ENCODE data around the gene TMEM62.
"Not testable (repeated sequence)": the region's sequence is repeated elsewhere in the genome, so short reads cannot be mapped to it uniquely, and the experiment has no call there.

Gene TMEM62

GRCh38 chr15:43121863-43122262 lies 11.5 kb upstream of the TMEM62 start:
- no peak for DNase-seq (ENCODE audit: low read depth, low spot score)

- no peak for DNase-seq (ENCODE audit: low read depth, low spot score)
Observed at GRCh38 chr15:43125100-43125661, 8.2 kb upstream of the TMEM62 start.

GRCh38 chr15:43126356-43126755 lies 7.0 kb upstream of the TMEM62 start:
- DNase-seq (ENCODE audit: low read depth, low spot score) = no peak

DNA sequence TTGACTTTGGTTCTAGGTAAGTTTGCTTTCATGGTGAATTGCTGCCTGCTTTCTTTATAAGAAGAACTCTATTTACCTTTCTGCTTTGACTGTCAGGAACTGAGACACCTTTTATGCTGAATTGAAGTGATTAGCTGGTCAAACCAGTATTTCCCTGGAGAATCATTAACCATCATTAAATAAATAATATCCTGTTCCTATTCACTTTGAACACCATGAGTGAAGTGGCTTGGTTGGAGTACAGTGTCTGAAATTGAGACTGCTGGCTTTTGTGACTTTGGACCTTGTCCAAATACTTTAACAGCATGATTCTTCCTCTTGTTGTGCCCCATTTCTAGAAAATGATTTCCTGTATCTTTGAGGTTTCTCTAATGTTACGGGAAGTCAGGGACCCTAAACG lies 5.6 kb upstream of the TMEM62 start:
- no peak for DNase-seq (ENCODE audit: low read depth, low spot score)

DNA sequence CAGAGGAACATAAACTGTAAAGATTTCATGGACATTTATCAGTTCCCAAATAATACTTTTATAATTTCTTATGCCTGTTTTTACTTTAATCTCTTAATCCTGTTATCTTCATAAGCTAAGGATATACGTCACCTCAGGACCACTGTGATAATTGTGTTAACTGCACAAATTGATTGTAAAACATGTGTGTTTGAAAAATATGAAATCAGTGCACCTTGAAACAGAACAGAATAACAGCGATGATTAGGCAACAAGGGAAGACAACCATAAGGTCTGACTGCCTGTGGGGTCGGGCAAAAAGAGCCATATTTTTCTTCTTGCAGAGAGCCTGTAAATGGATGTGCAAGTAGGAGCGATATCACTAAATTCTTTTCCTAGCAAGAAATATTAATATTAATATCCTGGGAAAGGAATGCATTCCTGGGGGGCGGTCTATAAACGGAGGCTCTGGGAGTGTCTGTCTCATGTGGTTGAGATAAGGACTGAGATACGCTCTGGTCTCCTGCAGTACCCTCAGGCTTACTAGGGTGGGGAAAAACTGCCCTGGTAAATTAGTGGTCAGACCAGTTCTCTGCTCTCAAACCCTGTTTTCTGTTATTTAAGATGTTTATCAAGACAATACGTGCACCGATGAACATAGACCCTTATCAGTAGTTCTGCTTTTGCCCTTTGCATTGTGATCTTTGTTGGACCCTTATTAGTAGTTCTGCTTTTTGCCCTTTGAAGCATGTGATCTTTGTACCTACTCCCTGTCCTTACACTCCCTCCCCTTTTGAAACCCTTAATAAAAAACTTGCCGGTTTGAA lies 5.0 kb upstream of the TMEM62 start:
- peak; percentile 4 for DNase-seq (ENCODE audit: low read depth, low spot score)

DNA sequence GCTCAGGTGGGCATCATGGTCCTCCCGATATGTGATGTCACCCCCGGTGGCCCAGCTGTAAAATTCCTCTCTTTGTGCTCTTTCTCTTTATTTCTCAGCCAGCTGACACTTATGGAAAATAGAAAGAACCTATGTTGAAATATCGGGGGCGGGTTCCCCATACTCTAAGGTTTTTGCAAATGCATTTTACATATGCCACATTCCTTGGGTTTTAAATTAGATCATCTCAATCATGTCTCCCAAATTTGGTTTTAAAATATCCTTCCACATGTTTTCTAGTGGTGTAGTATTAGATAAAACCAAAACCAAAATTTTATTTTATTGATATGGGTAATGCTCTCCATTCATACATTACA lies 4.4 kb upstream of the TMEM62 start:
- DNase-seq (ENCODE audit: low read depth, low spot score) = no peak

- peak; percentile 70 for DNase-seq (ENCODE audit: low read depth, low spot score)
Observed at GRCh38 chr15:43132830-43133429, 456 bp upstream of the TMEM62 start.

- DNase-seq (ENCODE audit: low read depth, low spot score) = no peak
Observed at GRCh38 chr15:43134157-43134635, 810 bp downstream of the TMEM62 start.

DNA sequence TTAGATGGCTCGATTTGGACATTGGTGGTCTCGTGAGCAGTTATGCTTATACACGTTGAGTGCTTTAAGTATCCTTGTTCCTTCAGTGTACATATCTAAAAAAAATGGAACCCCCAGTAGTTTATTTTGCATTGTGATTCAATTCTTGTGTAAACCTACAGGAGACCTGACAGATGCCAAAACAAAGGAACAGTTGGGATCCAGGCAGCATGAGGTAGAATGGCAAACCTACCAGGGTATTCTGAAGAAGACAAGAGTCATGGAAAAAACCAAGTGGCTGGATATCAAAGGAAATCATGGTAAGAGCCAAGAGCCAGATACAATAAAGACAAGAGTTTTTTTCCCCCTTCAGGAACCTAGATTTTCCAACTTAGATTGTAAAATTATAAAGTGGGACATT lies 2.0 kb downstream of the TMEM62 start:
- DNase-seq (ENCODE audit: low read depth, low spot score) = no peak

- no peak for DNase-seq (ENCODE audit: low read depth, low spot score)
Observed at GRCh38 chr15:43143203-43143941, 10.0 kb downstream of the TMEM62 start.

GRCh38 chr15:43144512-43144911 lies 11.1 kb downstream of the TMEM62 start:
- DNase-seq (ENCODE audit: low read depth, low spot score) = no peak

DNA sequence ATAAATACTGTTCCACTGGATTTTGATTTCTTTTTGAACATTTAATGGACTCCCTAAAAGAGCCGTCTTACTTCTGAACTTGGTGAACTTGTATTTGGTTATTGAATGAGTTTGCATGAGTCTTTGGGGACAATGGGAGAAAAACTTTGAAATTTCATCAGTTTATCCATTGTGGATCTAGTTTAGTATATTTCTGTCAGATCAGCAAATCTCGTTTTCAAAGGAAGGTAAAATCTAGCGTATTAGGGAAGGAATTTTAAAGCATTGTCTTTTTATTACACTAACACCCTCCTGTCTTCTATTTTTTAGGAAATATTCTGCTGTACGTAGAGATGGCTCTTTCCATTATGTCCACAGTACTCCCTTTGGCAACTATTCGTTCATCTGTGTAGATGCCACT lies 12.8 kb downstream of the TMEM62 start:
- DNase-seq (ENCODE audit: low read depth, low spot score) = no peak

- DNase-seq (ENCODE audit: low read depth, low spot score) = no peak
Observed at GRCh38 chr15:43150191-43150929, 17.0 kb downstream of the TMEM62 start.

GRCh38 chr15:43151688-43152087 lies 18.3 kb downstream of the TMEM62 start:
- no peak for DNase-seq (ENCODE audit: low read depth, low spot score)

GRCh38 chr15:43153269-43153668 lies 19.9 kb downstream of the TMEM62 start:
- DNase-seq (ENCODE audit: low read depth, low spot score) = no peak

DNA sequence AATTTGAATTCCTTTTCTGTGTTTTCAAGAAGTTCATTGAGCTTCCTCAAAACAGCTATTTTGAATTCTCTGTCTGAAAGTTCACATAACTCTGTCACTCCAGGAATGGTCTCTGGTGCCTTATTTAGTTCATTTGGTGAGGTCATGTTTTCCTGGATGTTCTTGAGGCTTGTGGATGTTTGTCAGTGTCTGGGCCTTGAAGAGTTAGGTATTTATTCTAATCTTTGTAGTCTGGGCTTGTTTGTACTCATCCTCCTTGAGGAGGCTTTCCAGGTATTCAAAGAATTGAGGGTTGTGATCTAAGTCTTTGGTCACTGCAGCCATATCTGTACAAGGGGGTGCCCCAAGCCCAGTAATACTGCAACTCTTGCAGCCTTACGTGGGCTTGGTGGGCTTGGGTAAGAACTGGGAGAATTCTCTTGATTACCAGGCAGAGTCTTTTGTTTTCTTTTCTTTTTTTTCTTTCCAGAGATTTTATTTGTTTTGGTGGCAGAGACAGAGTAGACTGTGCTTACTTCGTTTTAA lies 32.5 kb downstream of the TMEM62 start:
- no peak for DNase-seq (ENCODE audit: low read depth, low spot score)

GRCh38 chr15:43167261-43167660 lies 33.9 kb downstream of the TMEM62 start:
- not testable (repeated sequence) for DNase-seq (ENCODE audit: low read depth, low spot score)

- DNase-seq (ENCODE audit: low read depth, low spot score) = peak; percentile 8
Observed at GRCh38 chr15:43168192-43169107, 35.1 kb downstream of the TMEM62 start.

DNA sequence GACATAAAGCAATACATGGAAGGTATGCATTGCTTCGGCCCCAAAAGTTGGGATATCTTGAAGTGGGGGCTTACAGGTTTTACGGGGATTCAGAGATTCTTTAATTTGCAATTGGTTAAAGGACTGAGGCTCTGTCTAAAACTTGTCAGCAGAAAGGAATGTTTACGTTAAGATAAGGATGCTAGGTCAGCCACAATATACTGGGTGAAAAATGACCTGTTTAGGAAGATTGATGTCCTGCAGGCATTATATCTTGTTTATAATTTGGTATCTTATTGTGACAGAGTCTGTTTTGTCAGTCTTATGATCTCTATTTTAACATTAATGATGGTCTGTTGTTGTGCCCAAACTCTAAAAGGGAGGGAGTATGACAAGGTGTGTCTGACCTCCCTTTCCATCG lies 36.5 kb downstream of the TMEM62 start:
- no peak for DNase-seq (ENCODE audit: low read depth, low spot score)

DNA sequence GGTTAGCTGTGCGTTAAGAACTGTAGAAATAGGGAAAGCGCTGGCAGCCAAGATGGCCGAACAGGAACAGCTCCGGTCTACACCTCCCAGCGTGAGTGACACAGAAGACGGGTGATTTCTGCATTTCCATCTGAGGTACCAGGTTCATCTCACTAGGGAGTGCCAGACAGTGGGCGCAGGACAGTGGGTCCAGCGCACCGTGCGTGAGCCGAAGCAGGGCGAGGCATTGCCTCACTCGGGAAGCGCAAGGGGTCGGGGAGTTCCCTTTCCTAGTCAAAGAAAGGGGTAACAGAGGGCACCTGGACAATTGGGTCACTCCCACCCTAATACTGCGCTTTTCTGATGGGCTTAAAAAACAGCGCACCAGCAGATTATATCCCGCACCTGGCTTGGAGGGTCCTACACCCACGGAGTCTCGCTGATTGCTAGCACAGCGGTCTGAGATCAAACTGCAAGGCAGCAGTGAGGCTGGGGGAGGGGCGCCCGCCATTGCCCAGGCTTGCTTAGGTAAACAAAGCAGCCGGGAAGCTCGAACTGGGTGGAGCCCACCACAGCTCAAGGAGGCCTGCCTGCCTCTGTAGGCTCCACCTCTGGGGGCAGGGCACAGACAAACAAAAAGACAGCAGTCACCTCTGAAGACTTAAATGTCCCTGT lies 42.4 kb downstream of the TMEM62 start:
- not testable (repeated sequence) for DNase-seq (ENCODE audit: low read depth, low spot score)
